Trophoblast cell (in vitro differentiated cells and primary cell): ENCODE data around the gene RBM15B.

ENCODE experiments used
- DNase-seq, 2 donors: peaks; one replicate each; pipeline ENCODE4 v3.0.0-alpha.2; 2016
- H2AFZ ChIP-seq: 2 replicates; pipeline ENCODE4 v1.6.1; 2013; ENCODE audit warnings: low read length, moderate library complexity, mild to moderate bottlenecking; ENCODE audit not compliant: insufficient read depth, poor library complexity
- H2AK5ac ChIP-seq: 2 replicates; pipeline ENCODE4 v1.6.1; 2013; ENCODE audit warnings: mild to moderate bottlenecking, low read length
- H2BK120ac ChIP-seq: 2 replicates; pipeline ENCODE4 v1.6.1; 2013; ENCODE audit warnings: low read length, mild to moderate bottlenecking, moderate library complexity; ENCODE audit not compliant: insufficient read depth, poor library complexity
- H2BK12ac ChIP-seq: 2 replicates; pipeline ENCODE4 v1.6.1; 2013; ENCODE audit warnings: mild to moderate bottlenecking, low read length, moderate library complexity
- H2BK5ac ChIP-seq: 2 replicates; pipeline ENCODE4 v1.6.1; 2013; ENCODE audit warnings: low read length, low read depth, moderate library complexity, mild to moderate bottlenecking; ENCODE audit not compliant: poor library complexity
- H3K14ac ChIP-seq: 2 replicates; pipeline ENCODE4 v1.6.1; 2013; ENCODE audit warnings: mild to moderate bottlenecking, low read length
- H3K18ac ChIP-seq: 2 replicates; pipeline ENCODE4 v1.6.1; 2013; ENCODE audit warnings: mild to moderate bottlenecking, low read length
- H3K23ac ChIP-seq: 2 replicates; pipeline ENCODE4 v1.6.1; 2013; ENCODE audit warnings: low read length
- H3K27ac ChIP-seq: 2 replicates; pipeline ENCODE4 v1.5.1; 2013; ENCODE audit warnings: low read depth, mild to moderate bottlenecking, inconsistent platforms, low read length, moderate library complexity
- H3K27me3 ChIP-seq: 2 replicates; pipeline ENCODE4 v1.6.1; 2013; ENCODE audit warnings: inconsistent platforms, mild to moderate bottlenecking, low read length, moderate library complexity; ENCODE audit not compliant: insufficient read depth
- H3K36me3 ChIP-seq, 2 experiments: 1 replicate in 1 of 2; 2 replicates in 1 of 2; pipeline ENCODE4 v1.6.1; 2013; ENCODE audit warnings: low read length in 2 of 2, mild to moderate bottlenecking in 2 of 2, moderate library complexity in 1 of 2; ENCODE audit not compliant: insufficient read depth in 2 of 2, control insufficient read depth in 1 of 2
- H3K4ac ChIP-seq: 2 replicates; pipeline ENCODE4 v1.6.1; 2013; ENCODE audit warnings: low read depth, mild to moderate bottlenecking, low read length, moderate library complexity
- H3K4me1 ChIP-seq, 2 experiments: 1 replicate in 1 of 2; 2 replicates in 1 of 2; pipeline ENCODE4 v1.6.1; 2013; ENCODE audit warnings: low read length in 2 of 2, mild to moderate bottlenecking in 2 of 2, moderate library complexity in 1 of 2; ENCODE audit not compliant: insufficient read depth in 2 of 2, control insufficient read depth in 1 of 2
- H3K4me2 ChIP-seq: 2 replicates; pipeline ENCODE4 v1.6.1; 2013; ENCODE audit warnings: inconsistent platforms, mild to moderate bottlenecking, low read length, moderate library complexity
- H3K4me3 ChIP-seq: 2 replicates; pipeline ENCODE4 v1.5.1; 2013; ENCODE audit warnings: mild to moderate bottlenecking, low read depth, low read length, inconsistent platforms
- H3K79me1 ChIP-seq: one replicate; pipeline ENCODE4 v1.6.1; 2013; ENCODE audit warnings: low read length
- H3K79me2 ChIP-seq: 2 replicates; pipeline ENCODE4 v1.6.1; 2013; ENCODE audit warnings: low read length, mild to moderate bottlenecking; ENCODE audit not compliant: control insufficient read depth, insufficient read depth, poor library complexity
- H3K9ac ChIP-seq: 2 replicates; pipeline ENCODE4 v1.6.1; 2013; ENCODE audit warnings: mild to moderate bottlenecking, low read length
- H3K9me3 ChIP-seq: 2 replicates; pipeline ENCODE4 v1.6.1; 2013; ENCODE audit warnings: low read depth, mild to moderate bottlenecking, control low read depth, inconsistent platforms, low read length; ENCODE audit not compliant: insufficient read depth
- H4K12ac ChIP-seq: 2 replicates; pipeline ENCODE4 v1.6.1; 2013; ENCODE audit warnings: low read depth, mild to moderate bottlenecking, low read length, moderate library complexity
- H4K8ac ChIP-seq: 2 replicates; pipeline ENCODE4 v1.6.1; 2013; ENCODE audit warnings: low read depth, mild to moderate bottlenecking, low read length, moderate library complexity
- H4K91ac ChIP-seq: one replicate; pipeline ENCODE4 v1.6.1; 2013; ENCODE audit warnings: low read depth, mild to moderate bottlenecking, low read length, moderate library complexity
- WGBS: extraction: QIAGEN DNeasy Blood & Tissue Kit; methylation state at CpG from one replicate; pipeline ENCODE4 v1.1.7; 2013; ENCODE audit warnings: missing lambda C conversion rate; ENCODE audit not compliant: insufficient read length, insufficient coverage; ENCODE audit errors: extremely low coverage; 5-methylcytosine and 5-hydroxymethylcytosine counted together

The RBM15B gene

DNA sequence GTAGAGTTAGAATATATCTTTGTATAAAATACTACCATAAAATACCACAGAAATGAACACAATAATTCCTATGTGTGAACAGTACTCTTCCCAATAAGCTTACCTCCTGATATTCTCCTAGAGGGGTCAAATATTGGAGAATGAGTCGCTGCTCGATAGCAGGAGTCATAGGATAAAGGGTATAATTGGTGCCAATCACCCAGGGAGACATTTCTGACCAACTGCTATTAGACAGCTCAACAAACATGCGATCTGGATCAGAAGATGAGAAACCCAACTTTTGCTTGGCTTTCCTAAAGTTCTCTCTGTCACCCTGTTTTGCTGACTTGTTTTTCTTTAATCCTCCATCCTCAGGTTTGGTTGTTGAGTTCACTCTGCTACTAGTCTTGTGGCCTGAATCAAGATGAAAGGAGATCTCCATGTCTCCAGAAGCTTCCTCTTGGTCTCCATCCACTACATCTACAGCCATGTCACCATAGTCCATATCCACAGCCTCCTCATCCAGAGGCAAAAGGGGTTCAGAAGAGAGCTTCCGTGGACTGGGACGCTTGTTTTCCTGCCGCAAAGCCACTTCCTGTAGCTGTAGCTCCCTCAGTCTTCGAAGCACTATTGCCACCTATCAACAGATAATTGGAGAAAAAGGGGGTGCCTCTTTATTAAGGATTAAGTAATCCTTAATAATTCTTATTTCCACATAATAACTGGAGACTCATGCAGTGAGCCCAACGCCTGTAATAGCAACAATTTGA, 50.4 kb downstream of the RBM15B start:
- H3K79me2 ChIP-seq = no peaks in the 10 kb centered on the region
- no peaks in the 10 kb centered on the region for H3K27me3 ChIP-seq
- no peak overlapping the region for H3K14ac ChIP-seq
- H3K4me2 ChIP-seq = no peak overlapping the region
- no peak overlapping the region for H3K4me3 ChIP-seq
- H3K23ac ChIP-seq = no peak overlapping the region
- no peak overlapping the region for H3K4ac ChIP-seq
- H3K36me3 ChIP-seq = peaks cover 2 to 12% of the 10 kb centered on the region in 2 experiments
- no peak overlapping the region for H3K27ac ChIP-seq
- H3K9me3 ChIP-seq = no peaks in the 10 kb centered on the region
- no peak overlapping the region for H2AFZ ChIP-seq
- no peak overlapping the region for H4K12ac ChIP-seq
- no peak overlapping the region for H2BK5ac ChIP-seq
- H2BK12ac ChIP-seq = no peak overlapping the region
- DNase-seq = no peak
- no peak overlapping the region for H3K18ac ChIP-seq
- no peak overlapping the region for H2BK120ac ChIP-seq
- H4K8ac ChIP-seq = no peak overlapping the region
- no peaks in the 10 kb centered on the region for H3K4me1 ChIP-seq
- H2AK5ac ChIP-seq = no peak overlapping the region
- H3K79me1 ChIP-seq = no peaks in the 10 kb centered on the region
- no peak overlapping the region for H3K9ac ChIP-seq
- H4K91ac ChIP-seq = no peak overlapping the region
- no CpG with 5 or more reads among the region's 8 CpGs for WGBS

DNA sequence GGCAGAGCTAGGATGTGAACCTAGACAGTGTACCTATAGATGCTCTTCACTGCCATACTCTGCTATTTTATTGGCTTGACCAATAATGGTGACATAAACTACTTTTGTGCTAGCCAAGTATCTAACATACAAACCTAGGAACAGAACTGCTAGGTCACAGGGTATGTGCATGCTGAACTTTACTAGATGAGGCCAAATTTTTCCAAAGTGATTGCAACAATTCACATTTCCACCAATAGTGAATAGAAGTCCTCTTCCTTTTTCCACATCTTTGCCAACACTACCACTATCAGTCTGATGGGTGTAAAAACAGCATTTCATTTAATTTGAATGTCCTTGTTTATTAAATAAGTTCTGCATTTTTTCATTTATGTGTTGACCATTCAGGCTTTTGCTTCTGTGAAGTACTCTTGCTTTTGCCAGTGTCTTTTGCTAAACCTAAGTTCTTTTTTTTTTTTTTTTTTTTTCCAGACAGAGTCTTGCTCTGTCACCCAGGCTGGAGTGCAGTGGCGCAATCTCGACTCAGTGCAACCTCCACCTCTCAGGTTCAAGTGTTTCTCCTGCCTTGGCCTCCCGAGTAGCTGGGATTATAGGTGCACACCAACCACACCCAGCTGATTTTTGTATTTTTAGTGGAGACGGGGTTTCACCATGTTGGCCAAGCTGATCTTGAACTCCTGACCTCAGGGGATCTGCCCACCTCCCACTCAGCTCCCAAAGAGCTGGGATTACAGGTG, 54.6 kb downstream of the RBM15B start:
- Histone ChIP-seq H3K79me2 (no peaks in the 10 kb centered on the region), H3K9me3 (no peaks in the 10 kb centered on the region), H3K4ac (no peak overlapping the region), H2BK120ac (no peak overlapping the region), H3K4me2 (no peak overlapping the region), H2AFZ (no peak overlapping the region), H2BK12ac (no peak overlapping the region), H4K12ac (no peak overlapping the region), H3K14ac (no peak overlapping the region), H4K91ac (no peak overlapping the region), H4K8ac (no peak overlapping the region), H3K36me3 (peaks cover 6 to 9% of the 10 kb centered on the region in 2 experiments), H3K4me3 (no peak overlapping the region), H2AK5ac (no peak overlapping the region), H3K9ac (no peak overlapping the region), H3K18ac (no peak overlapping the region), H3K27ac (no peak overlapping the region), H2BK5ac (no peak overlapping the region), H3K79me1 (no peaks in the 10 kb centered on the region), H3K27me3 (no peaks in the 10 kb centered on the region), H3K4me1 (no peaks in the 10 kb centered on the region), H3K23ac (no peak overlapping the region)
- DNase-seq = no peak
- no CpG with 5 or more reads among the region's 4 CpGs for WGBS
